Dermis blood vessel endothelial cell (primary cell): Measurements from ENCODE around the gene TEX50. TPM values are rescaled to one million over a fixed set of nuclear protein-coding genes. Genes with fewer than 3 reads are reported as not detected.
"Not testable (repeated sequence)": the region's sequence is repeated elsewhere in the genome, so short reads cannot be mapped to it uniquely, and the experiment has no call there.

ENCODE experiments used
- DNase-seq: peaks from one replicate; pipeline ENCODE4 v3.0.0; 2010
- total RNA-seq: library from RNA; depleted of rRNA; stranded (reverse); fragments of >200 nt; gene quantifications from 2 replicates; pipeline ENCODE4 v1.2.3, GENCODE V29; 2014

The TEX50 gene
- total RNA-seq, 1 donor from 2014 or later = not detected

DNA sequence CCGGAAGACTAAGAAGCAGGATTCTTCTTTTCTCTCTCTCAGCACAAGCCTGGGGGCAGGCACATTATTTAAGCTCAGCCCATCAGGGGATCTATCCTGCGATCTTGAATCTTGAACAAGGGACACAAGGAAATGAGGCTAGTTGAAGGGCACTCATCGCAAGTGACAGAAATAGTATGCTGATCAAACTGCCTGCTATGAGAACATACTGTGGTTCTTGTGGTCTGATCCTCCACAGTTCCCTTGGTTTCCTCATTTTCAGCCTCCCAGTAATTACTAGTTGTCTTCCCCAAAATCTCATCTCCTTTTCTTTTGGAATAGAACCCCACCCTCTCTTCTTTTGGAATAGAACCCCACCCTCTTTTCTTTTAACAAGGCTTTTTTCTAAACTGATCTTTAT, 28.0 kb downstream of the TEX50 start:
- no peak for DNase-seq

DNA sequence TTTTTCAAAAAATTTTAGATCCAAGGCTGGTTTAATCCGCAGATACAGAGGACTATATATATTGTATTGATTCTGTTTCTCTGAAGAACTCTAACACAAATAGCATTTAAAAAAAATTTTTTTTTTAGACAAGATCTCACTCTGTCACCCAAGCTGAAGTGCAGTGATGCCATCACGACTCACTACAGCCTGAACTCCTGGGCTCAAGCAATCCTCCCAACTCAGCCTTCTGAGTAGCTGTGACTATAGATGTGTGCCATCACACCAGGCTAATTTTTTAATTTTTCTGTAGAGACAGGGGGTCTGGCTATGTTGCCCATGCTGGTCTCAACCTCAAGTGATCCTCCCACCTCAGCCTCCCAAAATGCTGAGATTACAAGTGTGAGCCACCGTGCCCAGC, 31.5 kb downstream of the TEX50 start:
- DNase-seq = no peak

DNA sequence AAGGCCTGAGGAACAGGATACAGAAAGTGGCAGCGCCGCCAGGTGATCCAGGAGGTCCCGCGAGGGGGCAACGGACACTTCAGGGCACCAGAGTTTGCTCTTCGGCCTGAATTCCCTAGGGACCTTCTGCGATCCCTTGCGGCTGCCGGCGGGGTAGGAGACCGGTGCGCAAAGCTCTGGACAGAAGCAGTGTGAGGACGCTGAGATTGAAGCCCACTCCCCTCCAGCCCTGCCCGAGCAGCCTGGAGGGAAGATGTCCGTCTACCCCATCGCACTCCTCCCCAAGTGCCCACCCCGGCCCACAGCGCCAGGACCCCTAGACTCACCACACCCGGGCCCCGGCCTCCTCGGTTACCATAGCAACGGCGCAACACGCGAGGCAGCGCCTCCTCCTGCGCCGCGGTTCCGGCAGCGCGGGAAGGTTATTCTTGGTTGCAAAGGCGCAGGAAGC, 34.4 kb downstream of the TEX50 start, which contains the start of gene ANKRD45:
ANKRD45 (minus strand) TSS at position 361 of the 451 bp plus-strand sequence. CDS start 10,433 bp downstream, outside the sequence.
- peak; percentile 54 for DNase-seq

DNA sequence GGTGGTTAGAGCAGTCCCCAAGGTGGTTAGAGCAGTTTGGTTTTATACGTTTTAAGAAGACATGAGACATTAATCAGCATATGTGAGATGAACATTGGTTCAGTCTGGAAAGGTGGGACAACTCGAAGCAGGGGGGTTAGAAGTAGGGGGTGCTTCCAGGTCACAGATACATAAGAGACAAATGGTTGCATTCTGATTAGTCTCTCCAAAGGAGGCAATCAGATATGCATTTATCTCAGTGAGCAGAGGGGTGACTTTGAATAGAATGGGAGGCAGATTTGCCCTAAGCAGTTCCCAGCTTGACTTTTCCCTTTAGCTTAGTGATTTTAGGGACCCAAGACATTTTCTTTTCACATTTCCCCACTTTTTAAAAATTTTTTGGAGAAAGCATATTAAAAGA, 39.4 kb downstream of the TEX50 start:
- DNase-seq = not testable (repeated sequence)

DNA sequence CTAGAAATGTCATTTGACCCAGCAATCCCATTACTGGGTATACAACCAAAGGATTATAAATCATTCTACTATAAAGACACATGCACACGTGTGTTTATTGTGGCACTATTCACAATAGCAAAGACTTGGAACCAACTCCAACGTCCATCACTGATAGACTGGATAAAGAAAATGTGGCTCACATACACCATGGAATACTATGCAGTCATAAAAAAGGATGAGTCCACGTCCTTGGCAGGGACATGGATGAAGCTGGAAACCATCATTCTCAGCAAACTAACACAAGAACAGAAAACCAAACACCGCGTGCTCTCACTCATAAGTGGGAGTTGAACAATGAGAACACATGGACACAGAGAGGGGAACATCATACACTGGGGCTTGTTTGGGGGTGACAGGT, 45.0 kb downstream of the TEX50 start:
- DNase-seq = not testable (repeated sequence)

DNA sequence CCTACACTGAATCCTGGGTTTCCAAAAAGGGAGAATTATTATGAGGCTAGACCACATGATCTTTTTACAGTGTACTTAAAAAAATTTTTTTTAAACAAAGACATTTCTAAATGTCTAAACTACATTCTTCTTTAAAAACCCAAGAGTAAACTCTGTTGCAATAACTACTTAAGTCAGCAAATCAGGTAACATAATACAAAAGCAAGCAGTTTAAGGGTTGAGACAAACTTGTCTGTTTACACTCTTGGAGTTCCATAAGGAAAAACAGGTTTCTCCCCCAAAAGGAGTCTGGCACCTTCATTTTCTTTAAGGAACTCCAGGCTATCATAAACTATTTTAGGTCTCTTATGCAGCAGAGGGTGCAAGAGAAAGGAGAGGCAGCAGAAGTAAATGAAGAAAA, 47.0 kb downstream of the TEX50 start:
- no peak for DNase-seq

DNA sequence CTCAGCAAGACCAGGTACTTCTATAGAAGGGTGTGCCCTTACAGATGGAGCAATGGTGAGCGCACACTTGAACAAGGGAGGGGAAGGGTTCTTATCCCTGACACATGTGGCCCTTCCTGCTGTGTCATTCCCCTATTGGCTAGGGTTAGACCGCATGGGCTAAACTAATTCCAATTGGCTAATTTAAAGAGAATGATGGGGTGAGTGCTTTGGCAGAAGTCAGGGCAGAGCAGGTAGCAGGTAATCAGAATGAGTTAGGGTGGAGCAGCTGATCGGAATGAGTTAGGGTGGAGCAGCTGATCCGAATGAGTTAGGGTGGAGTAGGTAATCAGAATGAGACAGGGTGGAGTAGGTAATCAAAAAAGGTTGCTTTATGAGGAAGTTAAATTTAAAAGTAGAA, 48.7 kb downstream of the TEX50 start:
- DNase-seq = not testable (repeated sequence)

DNA sequence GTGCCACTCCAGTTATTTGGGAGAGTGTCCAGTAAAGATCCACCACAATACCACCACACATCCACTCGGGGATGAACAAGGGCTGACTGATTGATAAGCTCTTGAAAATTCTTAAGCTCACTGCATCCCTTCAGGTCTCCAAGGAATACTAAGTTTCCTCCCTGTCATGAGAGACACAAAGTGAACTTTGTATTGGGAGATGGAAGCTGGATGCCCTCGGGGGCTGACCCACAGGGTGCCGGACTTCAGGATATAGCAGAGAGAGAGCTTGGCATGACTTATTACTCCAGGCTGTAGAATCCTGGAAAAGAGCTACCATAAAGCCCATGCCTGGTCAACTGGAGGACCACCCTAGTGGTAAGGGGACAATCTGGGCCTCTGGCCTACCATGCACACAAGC, 50.0 kb downstream of the TEX50 start:
- not testable (repeated sequence) for DNase-seq

Other genes with a start within 250 kb of the TEX50 start
- 224 and 251 TPM in 2 replicates for gene PRDX6, start 158.0 kb upstream of the TEX50 start, total RNA-seq
- not detected in 2 replicates for gene SLC9C2, start 32.3 kb upstream of the TEX50 start, total RNA-seq
- 0.05 and 0.17 TPM in 2 replicates for gene ANKRD45, start 34.5 kb downstream of the TEX50 start, total RNA-seq
- gene KLHL20, start 79.6 kb downstream of the TEX50 start, total RNA-seq = 44.2 and 49.5 TPM in 2 replicates
- gene DARS2, start 189.3 kb downstream of the TEX50 start, total RNA-seq = 13.8 and 31.8 TPM in 2 replicates
- gene CENPL, start 189.5 kb downstream of the TEX50 start, total RNA-seq = 13.4 and 19.6 TPM in 2 replicates
- gene GAS5, start 232.7 kb downstream of the TEX50 start, total RNA-seq = 180 and 432 TPM in 2 replicates
- gene ZBTB37, start 233.0 kb downstream of the TEX50 start, total RNA-seq = 5.5 and 6.0 TPM in 2 replicates